GM18508 (cell line): Measurements from ENCODE around the gene SSC5D.

Source experiments
- ATAC-seq: cut with Tn5 transposase; IDR thresholded peaks from one replicate; pipeline ENCODE4 v1.9.1; 2021; ENCODE audit warnings: moderate number of reproducible peaks; ENCODE audit not compliant: insufficient read depth, unreplicated experiment

The SSC5D gene

GRCh38 chr19:55552206-55552605 is 64.0 kb downstream of the SSC5D start:
- ATAC-seq = no peak

GRCh38 chr19:55552620-55553019 is 64.4 kb downstream of the SSC5D start:
- no peak for ATAC-seq

GRCh38 chr19:55553217-55554182 is 65.3 kb downstream of the SSC5D start:
- ATAC-seq = no peak

GRCh38 chr19:55554302-55554701 is 66.1 kb downstream of the SSC5D start:
- ATAC-seq = no peak

GRCh38 chr19:55554741-55555152 is 66.5 kb downstream of the SSC5D start:
- ATAC-seq = no peak

- ATAC-seq = no peak
Observed at GRCh38 chr19:55559684-55560083, 71.4 kb downstream of the SSC5D start.

GRCh38 chr19:55563261-55563690 is 75.0 kb downstream of the SSC5D start:
- no peak for ATAC-seq

- ATAC-seq = no peak
Observed at GRCh38 chr19:55566823-55567222, 78.6 kb downstream of the SSC5D start.

GRCh38 chr19:55567708-55568328 is 79.6 kb downstream of the SSC5D start:
- no peak for ATAC-seq
